Activated B cell treated with CpG ODN at 0.5 μM for 24 hours (primary cell): ENCODE results near the gene STK35. TPM values are rescaled to one million over a fixed set of nuclear protein-coding genes. Genes with fewer than 3 reads are reported as not detected.
"Not testable (repeated sequence)": the region's sequence is repeated elsewhere in the genome, so short reads cannot be mapped to it uniquely, and the experiment has no call there.

Experiments used
- ATAC-seq: fragments of 200-7000 bp; cut with Tn5 transposase; one replicate; pipeline ENCODE4 v1.10.0; 2021; ENCODE audit warnings: low read depth, mild to moderate bottlenecking, moderate library complexity
- CTCF ChIA-PET: fragments of 350-600 bp; sonication (Branson Sonifier 250); formaldehyde crosslinking; loops from one replicate; lab custom pipeline; 2021; ENCODE audit warnings: antibody characterized with exemption; lab: Charles Lee
- POLR2A ChIA-PET: fragments of 350-600 bp; sonication (Branson Sonifier 250); formaldehyde crosslinking; loops from one replicate; lab custom pipeline; 2021; ENCODE audit warnings: antibody characterized with exemption; lab: Charles Lee
- DNase-seq: peaks from one replicate; pipeline ENCODE4 v3.0.0; 2022
- H3K27ac Mint-ChIP-seq: one replicate; pipeline ENCODE4 v1.8.0; 2020; ENCODE audit warnings: mixed read lengths
- H3K27me3 Mint-ChIP-seq: one replicate; pipeline ENCODE4 v1.8.0; 2021; ENCODE audit warnings: mixed read lengths
- H3K36me3 Mint-ChIP-seq: one replicate; pipeline ENCODE4 v1.8.0; 2021; ENCODE audit warnings: low read depth, mixed read lengths
- H3K4me1 Mint-ChIP-seq: one replicate; pipeline ENCODE4 v1.8.0; 2021; ENCODE audit warnings: mixed read lengths
- H3K4me3 Mint-ChIP-seq: one replicate; pipeline ENCODE4 v1.8.0; 2020; ENCODE audit warnings: mild to moderate bottlenecking, mixed read lengths
- H3K9me3 Mint-ChIP-seq: one replicate; pipeline ENCODE4 v1.8.0; 2020; ENCODE audit warnings: mixed read lengths
- CTCF ChIP-seq: fragments of 200-600 bp; IDR thresholded peaks from one replicate; pipeline ENCODE4 v1.8.0; 2022; ENCODE audit warnings: antibody characterized with exemption, mild to moderate bottlenecking
- intact Hi-C: fragments of 100-400 bp; cut with micrococcal nuclease; formaldehyde crosslinking; loops from one replicate; pipeline ENCODE4 v1.15.1; 2024
- total RNA-seq: library from RNA; stranded (reverse); gene quantifications from 2 replicates; pipeline ENCODE4 v1.2.3, GENCODE V29; 2022

The STK35 gene
- total RNA-seq, 1 donor from 2014 or later, result 17.6 TPM

- ChIA-PET CTCF (no interaction called here), POLR2A (no interaction called here)
- H3K4me1 Mint-ChIP-seq, result peaks cover 5% of the 10 kb centered on the region
- H3K27me3 Mint-ChIP-seq, result peaks cover 9% of the 10 kb centered on the region
- DNase-seq, result no peak
- H3K27ac Mint-ChIP-seq, result no peak overlapping the region
- no peak overlapping the region for H3K4me3 Mint-ChIP-seq
- no peaks in the 10 kb centered on the region for H3K9me3 Mint-ChIP-seq
- no peaks in the 10 kb centered on the region for H3K36me3 Mint-ChIP-seq
- no peak for ATAC-seq
- intact Hi-C loops, result no loop called here
- no peak for TF ChIP-seq CTCF
Observed at GRCh38 chr20:2179949-2180348, 78.3 kb downstream of the STK35 start.

- ChIA-PET CTCF (interaction anchor here (2.9 kb wide), 1 partner anchor 11 kb away, joined by 12 read pairs; no protein-coding TSS in a partner anchor), POLR2A (no interaction called here)
- no peak overlapping the region for H3K4me3 Mint-ChIP-seq
- ATAC-seq (no peak), DNase-seq (no peak)
- intact Hi-C loops, result no loop called here
- no peak for TF ChIP-seq CTCF
- H3K27ac Mint-ChIP-seq, result no peak overlapping the region
- no peaks in the 10 kb centered on the region for H3K36me3 Mint-ChIP-seq
- H3K4me1 Mint-ChIP-seq, result peaks cover 4% of the 10 kb centered on the region
- peaks cover 10% of the 10 kb centered on the region for H3K27me3 Mint-ChIP-seq
- peaks cover 13% of the 10 kb centered on the region for H3K9me3 Mint-ChIP-seq
Observed at GRCh38 chr20:2183381-2183780, 81.8 kb downstream of the STK35 start.

GRCh38 chr20:2184933-2185332, 83.3 kb downstream of the STK35 start:
- intact Hi-C loops, DNase-seq, ATAC-seq, H3K27ac Mint-ChIP-seq, POLR2A ChIA-PET, H3K27me3 Mint-ChIP-seq, H3K4me1 Mint-ChIP-seq, H3K4me3 Mint-ChIP-seq, CTCF ChIA-PET, H3K36me3 Mint-ChIP-seq: not testable (repeated sequence)
- H3K9me3 Mint-ChIP-seq, result peaks cover 13% of the 10 kb centered on the region

- intact Hi-C loops, result no loop called here
- no peak for DNase-seq
- Mint-ChIP-seq H3K27me3 (peaks cover 18% of the 10 kb centered on the region), H3K36me3 (no peaks in the 10 kb centered on the region), H3K4me1 (no peaks in the 10 kb centered on the region), H3K4me3 (no peak overlapping the region), H3K9me3 (no peaks in the 10 kb centered on the region), H3K27ac (no peak overlapping the region)
- ChIA-PET POLR2A (no interaction called here), CTCF (no interaction called here)
- no peak for ATAC-seq
- no peak for TF ChIP-seq CTCF
Observed at GRCh38 chr20:2195614-2196013, 94.0 kb downstream of the STK35 start.

GRCh38 chr20:2197166-2197565, 95.5 kb downstream of the STK35 start:
- no peaks in the 10 kb centered on the region for H3K9me3 Mint-ChIP-seq
- no peak overlapping the region for H3K27ac Mint-ChIP-seq
- DNase-seq (no peak), ATAC-seq (no peak)
- no peaks in the 10 kb centered on the region for H3K36me3 Mint-ChIP-seq
- TF ChIP-seq CTCF, result no peak
- peaks cover 17% of the 10 kb centered on the region for H3K27me3 Mint-ChIP-seq
- intact Hi-C loops, result no loop called here
- H3K4me1 Mint-ChIP-seq, result no peaks in the 10 kb centered on the region
- H3K4me3 Mint-ChIP-seq, result no peak overlapping the region
- ChIA-PET POLR2A (no interaction called here), CTCF (no interaction called here)

Other genes starting within 250 kb of the STK35 start
- 10.1 and 10.2 TPM in 2 replicates for gene SIRPA, start 206.4 kb upstream of the STK35 start, total RNA-seq
- not detected in 2 replicates for gene PDYN, start 107.8 kb upstream of the STK35 start, total RNA-seq
- not detected in 2 replicates for gene TGM3, start 194.2 kb downstream of the STK35 start, total RNA-seq